BE2C (cell line): Measurements from ENCODE around the gene NUAK1.

ENCODE experiments used
- DNase-seq: peaks from one replicate; pipeline ENCODE4 v3.0.0-alpha.2; 2020
- H3K27me3 ChIP-seq: fragments of 250-450 bp; sonication (Bioruptor Pico); 2 replicates; pipeline ENCODE4 v1.5.1; 2020; ENCODE audit warnings: mild to moderate bottlenecking
- H3K36me3 ChIP-seq: fragments of 250-450 bp; sonication (Bioruptor Pico); 2 replicates; pipeline ENCODE4 v1.5.1; 2020; ENCODE audit warnings: mild to moderate bottlenecking
- H3K4me1 ChIP-seq: fragments of 250-450 bp; sonication (Bioruptor Pico); 2 replicates; pipeline ENCODE4 v1.5.1; 2020
- H3K4me3 ChIP-seq: 2 replicates; pipeline ENCODE4 v1.5.1; 2011; ENCODE audit warnings: low read depth, low read length
- H3K9me3 ChIP-seq: fragments of 250-450 bp; sonication (Bioruptor Pico); 2 replicates; pipeline ENCODE4 v1.5.1; 2020
- CTCF ChIP-seq: IDR thresholded peaks from 2 replicates; pipeline ENCODE4 v1.5.1; 2012; ENCODE audit warnings: mild to moderate bottlenecking, low read depth, low read length

NUAK1 gene

DNA sequence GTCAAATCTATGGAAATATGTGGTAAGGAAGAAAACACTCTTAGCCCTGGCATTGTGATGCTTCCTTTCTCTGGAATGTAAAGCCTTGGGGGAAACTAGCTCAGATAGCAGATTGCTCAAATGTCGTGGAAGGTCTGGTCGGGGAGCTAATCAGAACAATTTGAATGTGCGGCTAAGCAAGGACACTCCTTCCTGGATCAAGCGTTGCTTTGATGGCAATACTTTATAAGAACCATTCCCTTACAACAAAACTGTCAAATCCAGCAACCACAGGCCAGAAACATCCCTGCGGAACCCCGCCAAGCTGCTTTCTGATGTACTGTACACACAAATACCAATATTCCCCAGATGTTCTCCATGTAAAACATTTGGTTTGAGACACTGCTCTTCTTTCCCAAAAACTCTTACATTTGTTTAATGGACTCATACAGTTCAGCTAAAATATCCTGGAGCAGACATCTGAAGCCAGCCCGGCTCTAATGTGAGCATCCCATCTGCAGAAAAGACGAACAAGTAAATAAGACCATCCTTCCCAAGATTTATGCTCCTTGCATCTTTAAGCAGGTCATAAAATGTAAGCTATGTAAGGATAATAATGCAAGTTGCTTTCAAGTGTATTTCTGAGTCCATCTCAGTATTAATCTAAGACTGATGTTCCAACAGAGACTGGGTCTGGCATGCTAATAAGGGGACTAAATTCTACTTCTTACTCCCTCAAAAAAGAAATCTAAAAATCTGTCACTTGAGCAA, 20.2 kb downstream of the NUAK1 start:
- no peak for DNase-seq
- H3K36me3 ChIP-seq: no peaks in the 10 kb centered on the region
- TF ChIP-seq CTCF: no peak
- H3K4me1 ChIP-seq: no peaks in the 10 kb centered on the region
- H3K4me3 ChIP-seq: no peak overlapping the region
- no peaks in the 10 kb centered on the region; the same call in none of the 2 replicates for H3K27me3 ChIP-seq
- H3K9me3 ChIP-seq: no peaks in the 10 kb centered on the region

- DNase-seq: no peak
- Histone ChIP-seq H3K4me3 (no peak overlapping the region), H3K4me1 (no peaks in the 10 kb centered on the region), H3K9me3 (no peaks in the 10 kb centered on the region), H3K36me3 (no peaks in the 10 kb centered on the region), H3K27me3 (no peaks in the 10 kb centered on the region; the same call in 1 of the 2 replicates)
- TF ChIP-seq CTCF: no peak
Observed at GRCh38 chr12:106115440-106115839, 23.3 kb downstream of the NUAK1 start.

GRCh38 chr12:106114447-106115068, 24.2 kb downstream of the NUAK1 start:
- no peaks in the 10 kb centered on the region for H3K36me3 ChIP-seq
- no peak for DNase-seq
- no peaks in the 10 kb centered on the region; the same call in 1 of the 2 replicates for H3K27me3 ChIP-seq
- no peak for TF ChIP-seq CTCF
- no peak overlapping the region for H3K4me3 ChIP-seq
- H3K9me3 ChIP-seq: no peaks in the 10 kb centered on the region
- H3K4me1 ChIP-seq: no peaks in the 10 kb centered on the region

DNA sequence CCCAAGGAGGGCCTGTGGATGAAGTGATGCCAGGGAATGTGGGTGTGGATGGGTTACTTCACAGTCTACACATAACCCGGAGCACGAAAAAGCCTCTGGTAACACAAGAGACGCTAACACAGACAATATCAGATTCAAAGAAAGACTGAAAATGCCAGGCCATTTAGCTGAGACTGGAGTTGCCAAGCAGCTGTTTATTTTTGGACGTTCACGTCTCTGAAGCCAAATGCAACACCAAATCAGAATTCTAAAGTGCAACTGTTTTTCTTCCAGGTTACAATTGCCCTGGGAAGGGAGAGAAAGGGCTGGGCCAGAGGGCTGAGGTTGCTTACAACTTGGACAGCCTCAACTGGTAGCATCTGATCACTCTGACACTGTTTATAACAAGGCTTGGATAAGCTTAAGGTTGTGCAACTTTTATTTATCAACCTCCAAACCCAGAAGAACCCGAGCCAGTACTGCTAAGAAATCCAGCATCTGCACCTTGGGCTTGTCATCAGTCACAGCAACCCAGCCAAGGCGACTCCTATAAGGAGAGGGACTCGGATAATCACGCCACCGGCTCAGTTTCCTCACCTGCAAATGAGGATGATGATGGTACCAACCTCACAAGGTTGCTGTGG, 24.8 kb downstream of the NUAK1 start:
- Histone ChIP-seq H3K27me3 (no peaks in the 10 kb centered on the region; the same call in 1 of the 2 replicates), H3K4me1 (no peaks in the 10 kb centered on the region), H3K4me3 (no peak overlapping the region), H3K9me3 (no peaks in the 10 kb centered on the region), H3K36me3 (no peaks in the 10 kb centered on the region)
- no peak for DNase-seq
- no peak for TF ChIP-seq CTCF

GRCh38 chr12:106113446-106113823, 25.3 kb downstream of the NUAK1 start:
- no peak overlapping the region for H3K4me3 ChIP-seq
- no peaks in the 10 kb centered on the region for H3K4me1 ChIP-seq
- DNase-seq: no peak
- TF ChIP-seq CTCF: no peak
- H3K9me3 ChIP-seq: no peaks in the 10 kb centered on the region
- no peaks in the 10 kb centered on the region; the same call in 1 of the 2 replicates for H3K27me3 ChIP-seq
- H3K36me3 ChIP-seq: no peaks in the 10 kb centered on the region

DNA sequence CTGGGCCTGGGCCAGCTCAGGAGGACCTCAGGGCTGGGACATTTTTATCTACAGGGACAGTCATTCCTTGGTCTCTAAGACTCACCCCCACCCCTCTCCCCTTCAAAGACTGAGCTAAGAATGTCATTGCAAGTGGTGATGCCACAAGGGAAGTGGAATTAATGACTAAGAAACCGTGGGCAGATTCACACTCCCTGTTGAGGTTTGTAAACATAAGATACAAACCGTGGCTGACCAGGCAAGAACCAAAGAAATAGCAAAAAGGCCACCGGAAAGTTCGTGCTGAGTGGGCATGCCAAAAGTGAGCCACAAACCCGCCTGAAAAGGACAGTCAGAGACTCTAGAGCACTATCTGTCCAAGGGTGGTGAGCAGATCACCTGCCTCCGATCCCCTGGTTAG, 25.7 kb downstream of the NUAK1 start:
- Histone ChIP-seq H3K27me3 (no peaks in the 10 kb centered on the region; the same call in 1 of the 2 replicates), H3K9me3 (no peaks in the 10 kb centered on the region), H3K4me3 (no peak overlapping the region), H3K4me1 (no peaks in the 10 kb centered on the region), H3K36me3 (no peaks in the 10 kb centered on the region)
- DNase-seq: no peak
- no peak for TF ChIP-seq CTCF
